H1 (cell line): ENCODE data around the gene LLGL1. TPM values are rescaled to one million over a fixed set of nuclear protein-coding genes. Genes with fewer than 3 reads are reported as not detected.

Experiments
- CTCF ChIA-PET: fragments of 300-600 bp; sonication (Branson Sonifier 250); formaldehyde crosslinking; loops from one replicate; lab custom pipeline; 2021; ENCODE audit not compliant: partially characterized antibody; lab: Charles Lee
- POLR2A ChIA-PET: fragments of 300-600 bp; sonication (Branson Sonifier 250); formaldehyde crosslinking; loops from one replicate; lab custom pipeline; 2021; ENCODE audit warnings: inconsistent platforms; ENCODE audit not compliant: partially characterized antibody; lab: Charles Lee
- DNase-seq, 2 experiments: peaks; one replicate each; pipeline versions ENCODE4 v3.0.0 to v3.0.0-alpha.2; 2010 to 2022; ENCODE audit warnings: low spot score in 2 of 2, low read depth in 1 of 2, mixed read lengths in 1 of 2
- FAIRE-seq: peaks from 2 replicates; lab custom pipeline; 2011; peaks lifted over from hg19 to GRCh38; lab: Jason Lieb, UNC
- H2AFZ ChIP-seq: 2 replicates; pipeline ENCODE4 v1.8.1; 2012; ENCODE audit warnings: low read length, inconsistent platforms
- H2AK5ac ChIP-seq: 2 replicates; pipeline ENCODE4 v1.6.1; 2013; ENCODE audit warnings: low read depth, low read length
- H2BK120ac ChIP-seq: replicated peaks from 2 replicates; pipeline ENCODE3; 2013; ENCODE audit warnings: low read depth, low read length, inconsistent platforms
- H2BK12ac ChIP-seq: 2 replicates; pipeline ENCODE4 v1.6.1; 2013; ENCODE audit warnings: low read depth, low read length
- H2BK15ac ChIP-seq: 2 replicates; pipeline ENCODE4 v1.6.1; 2013; ENCODE audit warnings: low read length
- H2BK20ac ChIP-seq: 2 replicates; pipeline ENCODE4 v1.6.1; 2013; ENCODE audit warnings: low read length
- H2BK5ac ChIP-seq: 2 replicates; pipeline ENCODE4 v1.6.1; 2013; ENCODE audit warnings: low read depth, low read length
- H3K14ac ChIP-seq: 2 replicates; pipeline ENCODE4 v1.6.1; 2013; ENCODE audit warnings: inconsistent platforms; ENCODE audit not compliant: insufficient read length
- H3K18ac ChIP-seq: 2 replicates; pipeline ENCODE4 v1.6.1; 2013; ENCODE audit warnings: low read length; ENCODE audit errors: extremely low read depth
- H3K23ac ChIP-seq: 2 replicates; pipeline ENCODE4 v1.6.1; 2013; ENCODE audit warnings: inconsistent platforms; ENCODE audit not compliant: insufficient read length
- H3K23me2 ChIP-seq: 2 replicates; pipeline ENCODE4 v1.6.1; 2013; ENCODE audit warnings: low read depth, low read length
- H3K27ac ChIP-seq: 2 replicates; pipeline ENCODE4 v1.6.1; 2011; ENCODE audit warnings: low read depth, low read length, inconsistent platforms
- H3K27me3 ChIP-seq, 4 experiments: replicated peaks in 1 of 4; 1 replicate in 1 of 4; 2 replicates in 3 of 4; pipeline versions ENCODE4 v1.6.1 to v1.8.1; 2011 to 2013; ENCODE audit warnings: low read length in 3 of 4, mild to moderate bottlenecking in 3 of 4, inconsistent platforms in 2 of 4, mixed read lengths in 2 of 4, moderate library complexity in 1 of 4; ENCODE audit not compliant: control insufficient read depth in 3 of 4, insufficient read depth in 3 of 4; ENCODE audit errors: extremely low read depth in 1 of 4
- H3K36me3 ChIP-seq, 4 experiments: 2 replicates each; pipeline versions ENCODE4 v1.6.1 to v1.8.1; 2011 to 2013; ENCODE audit warnings: mild to moderate bottlenecking in 4 of 4, low read length in 3 of 4, moderate library complexity in 2 of 4, control low read depth in 1 of 4, inconsistent platforms in 1 of 4; ENCODE audit not compliant: insufficient read depth in 4 of 4, control insufficient read depth in 2 of 4
- H3K4ac ChIP-seq: replicated peaks from 2 replicates; pipeline ENCODE3; 2013; ENCODE audit warnings: low read length, low read depth, mixed read lengths, inconsistent platforms; ENCODE audit not compliant: insufficient read length
- H3K4me1 ChIP-seq, 4 experiments: replicated peaks in 1 of 4; 1 replicate in 1 of 4; 2 replicates in 3 of 4; pipeline versions ENCODE4 v1.6.1 to v1.8.1; 2011 to 2013; ENCODE audit warnings: low read length in 3 of 4, inconsistent platforms in 2 of 4, mixed read lengths in 1 of 4; ENCODE audit not compliant: insufficient read depth in 4 of 4, control insufficient read depth in 3 of 4
- H3K4me2 ChIP-seq, 2 experiments: 2 replicates each; pipeline versions ENCODE4 v1.6.1 to v1.8.1; 2011 to 2013; ENCODE audit warnings: low read depth in 2 of 2, low read length in 2 of 2, control low read depth in 1 of 2, inconsistent platforms in 1 of 2, mild to moderate bottlenecking in 1 of 2; ENCODE audit not compliant: insufficient read depth in 1 of 2
- H3K4me3 ChIP-seq, 4 experiments: fragments of 200-600, 300-600 bp in 1 of 4; sonication (generic), shearing (Covaris generic), sonication (Bioruptor Twin) in 1 of 4; 2 replicates each; pipeline versions ENCODE4 v1.5.1 to v1.8.1; 2011 to 2016; ENCODE audit warnings: low read length in 4 of 4, low read depth in 3 of 4, control low read depth in 2 of 4, inconsistent platforms in 2 of 4, mild to moderate bottlenecking in 2 of 4, mixed read lengths in 1 of 4, moderate library complexity in 1 of 4; ENCODE audit not compliant: insufficient read depth in 2 of 4; ENCODE audit errors: extremely low read depth in 1 of 4
- H3K56ac ChIP-seq: replicated peaks from 2 replicates; pipeline ENCODE3; 2013; ENCODE audit warnings: low read depth, mild to moderate bottlenecking, mixed read lengths, low read length, inconsistent platforms; ENCODE audit not compliant: insufficient read length
- H3K79me1 ChIP-seq: 2 replicates; pipeline ENCODE4 v1.6.1; 2013; ENCODE audit warnings: low read depth, low read length, control low read depth
- H3K79me2 ChIP-seq, 2 experiments: 2 replicates each; pipeline versions ENCODE4 v1.6.1 to v1.8.1; 2012 to 2013; ENCODE audit warnings: low read length in 2 of 2, mild to moderate bottlenecking in 2 of 2, inconsistent platforms in 1 of 2; ENCODE audit not compliant: insufficient read depth in 2 of 2, control insufficient read depth in 1 of 2
- H3K9ac ChIP-seq, 4 experiments: replicated peaks in 1 of 4; 1 replicate in 1 of 4; 2 replicates in 3 of 4; pipeline versions ENCODE4 v1.6.1 to v1.8.1; 2011 to 2013; ENCODE audit warnings: low read depth in 3 of 4, low read length in 3 of 4, control low read depth in 2 of 4, mild to moderate bottlenecking in 2 of 4, moderate library complexity in 2 of 4, inconsistent platforms in 1 of 4; ENCODE audit errors: extremely low read depth in 1 of 4
- H3K9me3 ChIP-seq, 2 experiments: 2 replicates each; pipeline versions ENCODE4 v1.6.1 to v1.8.1; 2012 to 2013; ENCODE audit warnings: mild to moderate bottlenecking in 2 of 2, moderate library complexity in 2 of 2, control low read depth in 1 of 2, inconsistent platforms in 1 of 2, low read depth in 1 of 2, low read length in 1 of 2, mixed read lengths in 1 of 2; ENCODE audit not compliant: insufficient read depth in 2 of 2
- H4K20me1 ChIP-seq, 2 experiments: replicated peaks in 1 of 2; 2 replicates each; pipeline versions ENCODE3 to v1.8.1; 2011 to 2013; ENCODE audit warnings: inconsistent platforms in 2 of 2, low read length in 2 of 2, mild to moderate bottlenecking in 1 of 2; ENCODE audit not compliant: insufficient read depth in 2 of 2, control insufficient read depth in 1 of 2
- H4K5ac ChIP-seq: 2 replicates; pipeline ENCODE4 v1.6.1; 2013; ENCODE audit warnings: low read length, low read depth, mixed read lengths, inconsistent platforms; ENCODE audit not compliant: insufficient read length
- H4K8ac ChIP-seq: 2 replicates; pipeline ENCODE4 v1.8.0; 2013; ENCODE audit warnings: mild to moderate bottlenecking, moderate library complexity, low read length, inconsistent platforms; ENCODE audit not compliant: insufficient read depth; ENCODE audit errors: extremely low read depth
- H4K91ac ChIP-seq: replicated peaks from 2 replicates; pipeline ENCODE3; 2013; ENCODE audit warnings: low read length, mixed read lengths, inconsistent platforms; ENCODE audit not compliant: insufficient read length
- CTBP2 ChIP-seq: IDR thresholded peaks from 2 replicates; pipeline ENCODE4 v1.7.0; 2011; ENCODE audit warnings: borderline replicate concordance, mild to moderate bottlenecking, moderate library complexity, mixed read lengths, low read length; ENCODE audit not compliant: insufficient read depth, insufficient read length
- CTCF ChIP-seq, 3 experiments: IDR thresholded peaks; 1 replicate in 2 of 3; 2 replicates in 1 of 3; pipeline versions ENCODE4 v1.5.1 to v1.6.1; 2011; ENCODE audit warnings: low read length in 3 of 3, mild to moderate bottlenecking in 3 of 3, inconsistent platforms in 2 of 3, low read depth in 1 of 3, moderate library complexity in 1 of 3; ENCODE audit not compliant: insufficient read depth in 1 of 3; ENCODE audit errors: control extremely low read depth in 1 of 3
- E2F6 ChIP-seq: IDR thresholded peaks from 2 replicates; pipeline ENCODE4 v1.6.1; 2012; ENCODE audit warnings: inconsistent platforms
- SAP30 ChIP-seq: fragments of 300-600 bp; sonication (generic); IDR thresholded peaks from 2 replicates; pipeline ENCODE4 v1.7.1; 2012; ENCODE audit warnings: low read length, moderate library complexity, mild to moderate bottlenecking, inconsistent platforms; ENCODE audit not compliant: insufficient read depth, insufficient replicate concordance
- SIN3A ChIP-seq, 2 experiments: IDR thresholded peaks in 1 of 2; conservative IDR thresholded peaks in 1 of 2; 2 replicates each; pipeline ENCODE4 v1.6.1; 2011 to 2012; ENCODE audit warnings: low read length in 2 of 2, improper control_type of control experiment in 1 of 2, low read depth in 1 of 2, mild to moderate bottlenecking in 1 of 2
- WGBS, 2 experiments: shearing (Covaris generic) in 1 of 2; methylation state at CpG; one replicate each; pipeline versions ENCODE4 v1.1.6 to v1.1.7; 2013 to 2015; ENCODE audit warnings: low lambda C conversion rate in 2 of 2, mixed read lengths in 2 of 2, inconsistent platforms in 1 of 2, low coverage in 1 of 2, missing lambda C conversion rate in 1 of 2; ENCODE audit not compliant: insufficient replicate concordance in 2 of 2, insufficient coverage in 1 of 2, insufficient read length in 1 of 2; ENCODE audit errors: extremely low coverage in 1 of 2, missing lambda C conversion rate in 1 of 2; 5-methylcytosine and 5-hydroxymethylcytosine counted together
- polyA plus RNA-seq, 7 experiments: library from polyadenylated mRNA; depleted of rRNA in 3 of 7; stranded (reverse) in 5 of 7; unstranded in 2 of 7; fragments of >200 nt in 5 of 7; fragments of 200-250 nt in 2 of 7; gene quantifications; 1 replicate in 5 of 7; 2 replicates in 1 of 7; 4 replicates in 1 of 7; pipeline versions ENCODE4 v1.2.1 to v1.2.3, GENCODE V29; 2011 to 2013; ENCODE audit warnings: missing spikeins in 2 of 7, mixed read lengths in 2 of 7
- total RNA-seq: library from RNA; stranded (reverse); fragmentation: NEBNext Ultra II Directional; extraction: Animal tissue kit (Norgen Biotek cat#: 25700); gene quantifications from 2 replicates; pipeline ENCODE4 v1.2.1, GENCODE V29; 2021

LLGL1 gene
- total and polyA plus RNA-seq, 2 of the 8 experiments (the other 6 are each of a cell fraction or from before 2014, with no cell fraction given) = 71.3 to 107 TPM

- no peak overlapping the region for H2BK120ac ChIP-seq
- no peaks in the 10 kb centered on the region for H3K9me3 ChIP-seq
- CTCF ChIA-PET = interaction anchor here (0.7 to 4.8 kb wide), 7 partner anchors 10 to 41 kb away, joined by 4 to 53 read pairs (median 4); no protein-coding TSS in a partner anchor
- H2BK15ac ChIP-seq = 0 out of 2 replicates have a peak overlapping the region, but pooled peaks have one; percentile 61
- H4K91ac ChIP-seq = peak overlapping the region; percentile 83
- peak overlapping the region; percentile 90 for H3K27ac ChIP-seq
- peaks cover 16% of the 10 kb centered on the region for H3K79me1 ChIP-seq
- POLR2A ChIA-PET = interaction anchor here (0.9 to 6.1 kb wide), 24 partner anchors 8 to 146 kb away, joined by 3 to 43 read pairs (median 7); partner anchors contain the start of gene LLGL1
- peak overlapping the region; percentile 70 for H3K4ac ChIP-seq
- H4K8ac ChIP-seq = peak overlapping the region; percentile 92
- TF ChIP-seq SIN3A (conservative IDR thresholded peaks at IDR 0.05 in 1 of 2, IDR thresholded peaks at IDR 0.05 in 1 of 2; ENCODE audit: low read depth in 1 of 2, low read length in 2 of 2) (no peak), CTCF (IDR thresholded peaks at IDR 0.05; ENCODE audit: control extremely low read depth in 1 of 3, insufficient read depth in 1 of 3, low read depth in 1 of 3, low read length in 3 of 3) (no peak), E2F6 (0 out of 2 replicates have a peak, but pooled peaks have one; percentile 10), CTBP2 (no peak), SAP30 (no peak)
- peaks cover 5 to 25% (median 8%) of the 10 kb centered on the region in 4 experiments for H3K4me1 ChIP-seq
- no peak overlapping the region for H3K14ac ChIP-seq
- peak overlapping the region; percentile 90 for H3K56ac ChIP-seq
- peak overlapping the region; percentile 21; the same call in 1 of the 2 replicates for H3K18ac ChIP-seq
- no peak overlapping the region for H2BK20ac ChIP-seq
- WGBS, 2 experiments = 34% methylated on average over 28 of the region's 28 CpGs; no CpG with 5 or more reads in 1 of the 2 experiments
- peak overlapping the region; percentile 69 for H2BK5ac ChIP-seq
- H3K27me3 ChIP-seq = no peaks in the 10 kb centered on the region
- no peak overlapping the region for H3K23ac ChIP-seq
- DNase-seq (peak in 1 of 2 experiments; percentile 52), FAIRE-seq (no peak)
- H2BK12ac ChIP-seq = peak overlapping the region; percentile 87
- peak overlapping the region; percentile 84 for H4K5ac ChIP-seq
- H3K79me2 ChIP-seq = peaks cover 27 to 31% of the 10 kb centered on the region in 2 experiments
- peak overlapping the region; percentile 52 to 87 (median 80) for H3K4me3 ChIP-seq
- 0 out of 2 replicates have a peak overlapping the region, but pooled peaks have one; percentile 19 for H2AK5ac ChIP-seq
- H3K36me3 ChIP-seq = peaks cover 3 to 9% (median 6%) of the 10 kb centered on the region in 4 experiments; a peak in 5 of 8 replicates
- peaks cover 18% of the 10 kb centered on the region for H3K23me2 ChIP-seq
- H3K4me2 ChIP-seq = peak overlapping the region; percentile 68 to 99
- no peak overlapping the region; the same call in 1 of the 2 replicates for H2AFZ ChIP-seq
- peaks cover 18 to 26% of the 10 kb centered on the region in 2 experiments for H4K20me1 ChIP-seq
- peak overlapping the region; percentile 41 to 88 (median 82) for H3K9ac ChIP-seq
Measured at GRCh38 chr17:18182110-18182977, 43.1 kb upstream of the LLGL1 start.
